Stimulated activated CD4-positive, alpha-beta T cell treated with anti-CD3 and anti-CD28 coated beads, Interleukin-15, amount 100 ng/mL, for 48 hours (primary cell): ENCODE data around the gene MAP3K13.
"Not testable (repeated sequence)": the region's sequence is repeated elsewhere in the genome, so short reads cannot be mapped to it uniquely, and the experiment has no call there.

Source experiments
- DNase-seq, 2 donors: peaks; one replicate each; pipeline ENCODE4 v3.0.0-alpha.2; 2020; ENCODE audit warnings: low read depth in 2 of 2

Gene MAP3K13

GRCh38 chr3:185397676-185398075, 34.7 kb downstream of the MAP3K13 start:
- DNase-seq = no peak

GRCh38 chr3:185399737-185400667, 37.1 kb downstream of the MAP3K13 start:
- no peak for DNase-seq

- DNase-seq = no peak
These were observed 37.9 kb downstream of the MAP3K13 start for GRCh38 chr3:185400866-185401265.

GRCh38 chr3:185401319-185401955, 38.5 kb downstream of the MAP3K13 start:
- DNase-seq = no peak

- DNase-seq = no peak
These were observed 39.6 kb downstream of the MAP3K13 start for GRCh38 chr3:185402561-185402960.

- no peak for DNase-seq
These were observed 40.1 kb downstream of the MAP3K13 start for GRCh38 chr3:185403002-185403401.

- DNase-seq = no peak
These were observed 42.3 kb downstream of the MAP3K13 start for GRCh38 chr3:185405243-185405642.

GRCh38 chr3:185405664-185406063, 42.7 kb downstream of the MAP3K13 start:
- DNase-seq = no peak

GRCh38 chr3:185406121-185406620, 43.2 kb downstream of the MAP3K13 start:
- DNase-seq = no peak

- DNase-seq = no peak
These were observed 47.0 kb downstream of the MAP3K13 start for GRCh38 chr3:185409957-185410356.

GRCh38 chr3:185411133-185411532, 48.2 kb downstream of the MAP3K13 start:
- DNase-seq = no peak

GRCh38 chr3:185416513-185416912, 53.6 kb downstream of the MAP3K13 start:
- no peak for DNase-seq

- not testable (repeated sequence) for DNase-seq
These were observed 55.6 kb downstream of the MAP3K13 start for GRCh38 chr3:185418561-185418977.

- DNase-seq = no peak
These were observed 57.8 kb downstream of the MAP3K13 start for GRCh38 chr3:185420762-185421161.

- no peak for DNase-seq
These were observed 58.8 kb downstream of the MAP3K13 start for GRCh38 chr3:185421577-185422232.

- DNase-seq = no peak
These were observed 59.7 kb downstream of the MAP3K13 start for GRCh38 chr3:185422677-185423076.

- no peak for DNase-seq
These were observed 60.2 kb downstream of the MAP3K13 start for GRCh38 chr3:185423178-185423577.

- DNase-seq = no peak
These were observed 61.5 kb downstream of the MAP3K13 start for GRCh38 chr3:185424435-185424834.

- no peak for DNase-seq
These were observed 67.4 kb downstream of the MAP3K13 start for GRCh38 chr3:185430375-185430774.

GRCh38 chr3:185439745-185440466, 77.0 kb downstream of the MAP3K13 start:
- no peak for DNase-seq

GRCh38 chr3:185442031-185442430, 79.1 kb downstream of the MAP3K13 start:
- DNase-seq = no peak

GRCh38 chr3:185444329-185444728, 81.4 kb downstream of the MAP3K13 start:
- no peak for DNase-seq
